ENCODE measurements around the gene NR5A1. TPM values are rescaled to one million over a fixed set of nuclear protein-coding genes. Genes with fewer than 3 reads are reported as not detected.

Gene NR5A1
- total RNA-seq, result not detected

DNA sequence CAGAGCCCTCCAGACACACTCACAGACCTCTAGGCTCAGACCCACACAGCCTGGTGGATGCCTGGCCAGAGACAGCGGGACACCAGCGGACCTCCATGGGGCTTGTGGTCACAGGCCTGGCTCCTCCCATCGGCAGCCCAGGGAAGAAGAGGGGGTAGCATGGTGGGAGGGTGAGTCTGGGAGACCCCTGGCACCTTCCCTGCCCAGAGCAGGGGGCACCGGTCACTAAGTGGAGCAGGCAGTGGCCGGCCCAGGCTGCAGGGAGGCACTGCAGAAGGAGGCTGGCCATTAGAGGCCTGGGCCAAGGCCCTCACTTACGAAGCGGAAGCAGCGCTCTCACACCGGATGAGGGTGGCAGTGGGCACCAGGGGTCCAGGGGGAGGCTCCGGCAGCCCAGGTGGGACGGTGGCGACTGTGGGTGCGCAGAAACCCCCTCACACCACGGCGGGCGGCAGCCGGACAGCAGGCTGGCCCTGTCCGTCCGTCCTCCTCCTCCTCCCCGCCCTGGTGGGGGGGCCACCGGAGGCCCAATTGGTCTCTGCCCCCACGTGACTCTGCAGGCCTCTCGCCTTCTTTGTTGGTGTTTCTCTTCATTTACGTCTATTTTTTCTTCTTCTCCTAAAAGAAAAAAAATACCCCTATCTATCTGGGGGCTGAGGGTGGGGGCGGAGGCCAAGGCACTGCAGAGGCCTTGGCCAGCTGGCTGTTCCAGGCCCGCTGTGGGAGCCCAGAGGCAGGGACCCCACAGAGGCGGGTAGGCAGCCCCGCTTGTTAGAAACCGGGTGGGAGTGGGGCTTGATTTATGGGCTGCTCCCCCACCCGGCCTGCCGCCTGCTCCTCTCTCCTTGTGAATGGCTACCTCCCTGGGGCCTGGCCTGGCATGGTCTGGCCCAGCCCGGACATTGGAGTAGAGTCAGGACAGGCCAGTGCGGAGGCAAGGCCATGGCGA, at the start of gene NR5A1:
Gene NR5A1 (minus strand): TSS at position 469 of the 949 bp plus-strand sequence. CDS start 4,004 bp downstream, outside the sequence.

DNA sequence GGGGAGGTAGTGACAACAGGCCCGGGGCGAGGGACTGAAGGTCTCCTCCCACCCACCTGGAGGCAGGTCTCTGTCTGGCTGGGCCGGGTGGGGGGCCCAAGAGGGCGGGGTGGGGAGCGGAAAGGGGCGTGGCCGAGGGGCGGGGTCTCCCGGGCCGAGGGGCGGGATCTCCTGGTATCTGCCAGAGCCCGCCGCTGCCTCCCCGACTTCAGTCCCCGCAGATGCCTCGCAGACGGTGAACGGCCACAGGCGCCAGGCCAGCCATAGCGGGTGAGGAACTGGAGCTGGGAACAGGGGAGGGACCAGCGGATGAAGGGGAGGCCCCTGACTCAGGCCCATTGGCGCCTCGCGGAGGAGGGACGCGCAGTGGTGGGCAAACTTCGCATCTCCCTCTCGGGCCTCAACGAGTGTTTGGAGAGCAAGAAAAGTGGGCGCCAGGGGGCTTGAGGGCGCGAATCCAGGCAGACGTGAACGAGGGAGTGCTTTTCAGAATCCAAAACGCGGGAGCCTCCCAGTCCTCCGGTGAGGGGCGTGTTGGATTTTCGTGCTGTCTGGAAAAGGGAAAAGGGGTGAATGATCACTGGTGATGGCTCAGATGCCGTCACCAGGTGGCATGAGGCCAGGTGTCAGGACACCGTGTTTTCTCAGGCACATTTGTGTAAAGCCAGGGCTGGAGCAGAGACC, 56.8 kb downstream of the NR5A1 start, which contains the start of gene ADGRD2:
Gene ADGRD2 (plus strand): TSS at position 211 of the 684 bp plus-strand sequence. CDS start 1,216 bp downstream, outside the sequence.

Other genes starting within 250 kb of the NR5A1 start
- 29.4 TPM for gene NEK6, start 249.4 kb downstream of the NR5A1 start, total RNA-seq
- gene PSMB7, start 92.0 kb downstream of the NR5A1 start, total RNA-seq, result 157 TPM
- gene ADGRD2, start 56.9 kb downstream of the NR5A1 start, total RNA-seq, result not detected